HG03571 (cell line): ENCODE results near the gene SLC7A6.

Experiments
- ATAC-seq: cut with Tn5 transposase; IDR thresholded peaks from one replicate; pipeline ENCODE4 v1.9.1; 2021; ENCODE audit not compliant: unreplicated experiment

Gene SLC7A6

GRCh38 chr16:68339214-68339613 is 74.9 kb downstream of the SLC7A6 start:
- no peak for ATAC-seq

GRCh38 chr16:68342620-68343019 is 78.3 kb downstream of the SLC7A6 start:
- ATAC-seq: no peak

DNA sequence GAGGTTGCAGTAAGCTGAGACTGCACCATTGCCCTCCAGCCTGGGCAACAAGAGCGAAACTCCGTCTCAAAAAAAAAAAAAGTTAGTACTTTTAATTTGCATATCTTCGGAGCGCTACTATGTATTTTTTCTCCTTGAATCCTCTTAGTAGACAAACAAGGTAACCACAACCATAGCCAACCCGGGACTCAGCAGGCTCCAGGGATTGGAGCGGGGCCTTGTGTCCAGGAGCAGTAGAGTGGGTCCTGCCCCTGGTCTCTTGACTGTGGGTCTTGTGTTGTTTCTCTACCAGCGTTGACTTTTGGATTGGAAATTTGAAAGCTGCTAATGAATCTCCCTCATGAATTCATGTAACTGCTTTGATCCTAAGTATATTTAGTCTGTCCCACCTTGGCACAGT is 78.8 kb downstream of the SLC7A6 start:
- no peak for ATAC-seq

GRCh38 chr16:68344252-68344651 is 79.9 kb downstream of the SLC7A6 start:
- ATAC-seq: no peak

- no peak for ATAC-seq
Measured at GRCh38 chr16:68345351-68345810, 81.1 kb downstream of the SLC7A6 start.

DNA sequence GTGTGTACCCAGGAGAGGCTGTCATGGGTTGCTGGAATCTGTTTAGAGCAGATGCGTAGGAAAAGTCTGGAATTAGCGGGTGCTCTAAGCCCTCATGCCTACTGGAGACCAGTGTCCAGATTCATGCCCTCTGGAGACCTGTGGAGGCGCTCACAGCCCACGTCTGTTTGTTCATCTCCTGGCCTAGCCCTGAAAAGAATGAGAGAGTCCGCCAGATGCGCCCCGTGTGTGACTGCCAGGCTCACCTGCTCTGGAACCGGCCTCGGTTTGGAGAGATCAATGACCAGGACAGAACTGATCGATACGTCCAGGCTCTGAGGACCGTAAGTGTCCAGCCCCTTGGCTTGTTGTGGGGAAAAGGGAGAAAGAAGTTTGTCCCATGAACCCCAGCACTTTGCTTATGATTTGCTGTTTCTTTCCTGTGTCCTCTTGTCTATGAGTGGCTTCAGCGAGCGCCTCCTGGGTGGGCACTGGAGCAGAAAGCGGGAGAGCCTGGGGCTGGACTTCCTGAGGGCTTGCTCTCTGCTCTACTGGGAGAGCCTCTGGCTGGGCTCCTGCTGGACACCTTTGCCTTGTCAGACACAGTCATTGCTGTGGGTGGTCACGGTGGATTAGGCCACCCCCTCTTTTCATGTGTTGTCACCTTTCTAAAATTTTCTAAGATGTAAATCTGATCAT is 81.8 kb downstream of the SLC7A6 start:
- no peak for ATAC-seq

- no peak for ATAC-seq
Measured at GRCh38 chr16:68346892-68347480, 82.7 kb downstream of the SLC7A6 start.

DNA sequence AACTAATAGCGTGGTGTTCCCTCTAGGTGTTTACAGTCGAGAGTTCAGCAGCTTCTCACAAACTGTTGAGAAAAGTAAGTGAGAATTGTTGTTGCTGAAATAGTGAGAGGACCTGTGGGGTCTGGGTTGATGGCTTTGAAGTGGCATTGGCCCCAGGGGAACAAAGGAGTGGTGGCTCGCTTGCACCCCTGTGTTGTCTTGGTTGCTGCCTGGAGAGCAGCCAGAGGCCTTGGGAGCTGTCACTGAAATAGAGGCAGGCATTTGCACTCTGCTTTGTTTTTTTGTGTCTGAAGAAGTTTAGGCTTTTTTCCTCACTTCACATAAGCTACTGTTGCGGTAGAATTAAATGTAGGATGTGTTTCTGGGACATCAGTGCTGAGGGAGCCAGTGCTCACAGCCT is 83.3 kb downstream of the SLC7A6 start:
- ATAC-seq: no peak

DNA sequence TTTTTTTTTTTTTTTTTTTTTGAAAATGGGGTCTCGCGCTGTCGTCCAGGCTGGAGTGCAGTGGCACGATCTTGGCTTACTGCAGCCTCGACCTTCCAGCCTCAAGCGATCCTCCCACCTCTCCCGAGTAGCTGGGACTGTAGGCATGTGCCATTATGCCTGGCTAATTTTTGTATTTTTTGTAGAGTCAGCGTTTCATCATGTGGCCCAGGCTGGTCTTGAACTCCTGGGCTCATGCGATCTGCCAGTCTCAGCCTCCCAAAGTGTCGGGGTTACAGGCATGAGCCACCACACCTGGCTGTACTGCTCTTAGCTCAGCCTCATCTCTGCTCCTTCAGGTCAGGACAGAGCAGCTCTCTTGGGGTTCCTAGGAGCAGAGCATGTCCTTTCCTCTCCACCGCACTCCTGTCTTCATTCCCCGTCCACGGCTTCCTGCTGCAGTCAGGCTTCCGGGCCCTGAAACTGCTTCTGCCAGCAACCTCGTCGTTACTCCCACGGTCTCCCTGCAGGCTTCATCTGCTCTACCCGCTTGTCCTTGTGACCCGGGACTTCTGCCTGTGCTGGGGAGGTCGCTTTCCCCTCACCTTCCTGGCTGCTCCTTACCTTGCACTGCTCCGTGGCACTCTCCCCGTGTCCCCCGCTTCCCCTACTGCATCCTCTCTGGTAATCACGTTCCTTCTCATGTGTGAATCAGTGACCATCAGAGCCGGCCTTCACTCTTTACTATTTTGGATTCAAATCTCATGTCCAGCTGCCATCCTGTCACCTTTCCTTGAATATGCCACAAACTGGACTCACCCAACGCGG is 84.5 kb downstream of the SLC7A6 start:
- no peak for ATAC-seq

DNA sequence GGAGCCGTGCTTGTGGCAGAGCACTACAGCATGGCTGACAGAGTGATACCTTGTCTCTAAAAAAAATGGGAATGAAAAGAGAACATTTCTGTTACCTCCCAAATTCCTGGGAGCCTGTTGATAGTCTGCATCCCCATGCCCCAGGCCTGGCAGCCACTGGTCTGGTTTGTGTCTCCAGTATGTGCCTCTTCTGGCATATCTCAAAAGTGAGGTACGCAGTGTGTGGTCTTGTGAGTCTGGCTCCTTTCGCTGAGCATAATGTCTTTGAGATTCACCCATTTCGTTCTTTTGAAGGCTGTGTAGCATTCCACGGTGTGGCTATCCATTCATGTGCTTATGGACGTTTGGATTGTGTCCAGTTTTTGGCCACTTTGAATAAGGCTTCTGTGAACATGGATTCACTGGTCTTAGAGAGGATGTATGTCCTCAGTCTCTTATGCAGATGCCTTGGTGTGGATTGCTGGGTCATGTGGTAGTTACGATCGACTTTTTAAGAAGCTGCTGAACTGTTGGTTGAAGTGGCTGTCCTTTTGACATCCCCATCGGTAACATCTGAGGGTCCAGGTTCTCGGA is 85.6 kb downstream of the SLC7A6 start:
- ATAC-seq: no peak

GRCh38 chr16:68350813-68351350 is 86.6 kb downstream of the SLC7A6 start:
- ATAC-seq: no peak
